ENCODE data around the gene NOXRED1. TPM values are rescaled to one million over a fixed set of nuclear protein-coding genes. Genes with fewer than 3 reads are reported as not detected.

Gene NOXRED1, protein sequence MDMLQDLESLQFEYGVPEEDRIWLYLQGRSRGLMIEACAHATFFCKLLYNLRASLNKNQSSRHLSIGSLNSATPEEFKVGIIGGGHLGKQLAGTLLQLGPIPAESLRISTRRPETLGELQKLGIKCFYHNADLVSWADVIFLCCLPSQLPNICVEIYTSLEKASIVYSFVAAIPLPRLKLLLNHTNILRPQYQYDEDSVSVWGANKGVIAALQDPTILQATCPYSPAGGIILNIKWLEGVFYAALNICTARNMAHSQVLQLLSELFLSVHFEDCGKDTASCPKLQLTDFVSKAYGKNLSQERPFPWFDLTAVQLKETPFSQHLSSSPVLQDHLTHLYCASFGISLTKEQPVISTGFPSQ
- total RNA-seq (2022; extraction: Qiagen RNA extraction), result 0.05 to 0.08 TPM (median 0.07 TPM) in 5 replicates

DNA sequence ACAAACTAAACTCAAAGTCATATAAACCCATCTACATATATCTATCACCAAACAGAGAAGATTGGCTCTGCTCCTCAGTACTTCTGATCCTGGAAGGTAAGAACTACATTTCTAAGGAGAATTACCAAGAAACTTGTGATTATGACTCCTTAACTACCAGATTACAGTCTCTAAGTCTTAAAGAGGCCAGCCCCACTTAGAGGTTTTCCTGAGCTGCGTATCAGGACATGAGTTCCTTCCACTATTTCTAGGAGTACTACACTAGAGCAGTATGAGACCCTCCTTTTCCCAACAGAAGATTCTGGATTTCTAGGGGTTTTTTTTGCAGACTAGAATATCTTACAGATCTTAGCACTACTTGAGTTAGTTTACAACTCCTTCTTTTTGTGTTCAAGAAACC is at the start of gene NOXRED1:
NOXRED1 (minus strand) TSS at position 101 of the 400 bp plus-strand sequence. CDS start 634 bp downstream, outside the sequence.

DNA sequence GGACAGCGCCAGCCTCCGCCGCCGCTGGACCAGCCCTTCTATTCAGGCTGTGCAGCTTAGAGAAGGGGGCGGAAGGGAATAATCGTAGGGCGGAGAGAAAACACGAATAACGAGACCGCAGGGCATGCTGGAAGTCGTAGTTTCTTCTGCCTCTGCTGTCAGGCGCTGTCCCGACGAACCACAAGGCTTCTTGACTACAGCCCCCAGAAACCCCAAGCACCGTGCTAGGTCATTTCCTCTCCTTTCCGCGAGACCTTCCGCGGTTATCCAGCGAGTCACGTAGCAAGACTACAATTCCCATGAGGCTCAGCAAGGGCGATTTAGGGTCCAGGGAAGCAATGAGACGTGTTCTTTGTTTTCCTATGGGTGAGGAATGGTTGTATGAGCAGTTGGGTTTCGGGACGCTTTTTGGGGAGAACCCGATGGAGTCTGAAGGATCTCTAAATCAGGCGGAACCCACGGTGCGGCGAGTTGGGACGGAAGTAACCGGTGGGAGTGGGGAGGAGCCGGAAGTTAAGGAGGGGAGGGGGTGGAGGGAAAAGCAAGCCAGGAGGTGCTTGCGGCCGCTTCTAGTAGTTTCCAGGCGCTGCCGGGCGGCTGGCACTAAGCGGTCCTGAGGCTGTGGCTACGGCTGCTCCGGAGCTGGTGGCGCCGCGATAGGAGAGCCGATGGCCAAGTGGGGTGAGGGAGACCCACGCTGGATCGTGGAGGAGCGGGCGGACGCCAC is 34.4 kb upstream of the NOXRED1 start, which contains the start of the genes AHSA1 and VIPAS39:
AHSA1 (plus strand) TSS at position 572 of the 727 bp plus-strand sequence; CDS start at position 669, 97 bp downstream.
VIPAS39 (minus strand) TSS at position 80 of the 727 bp plus-strand sequence. CDS start 3,499 bp downstream, outside the sequence.

DNA sequence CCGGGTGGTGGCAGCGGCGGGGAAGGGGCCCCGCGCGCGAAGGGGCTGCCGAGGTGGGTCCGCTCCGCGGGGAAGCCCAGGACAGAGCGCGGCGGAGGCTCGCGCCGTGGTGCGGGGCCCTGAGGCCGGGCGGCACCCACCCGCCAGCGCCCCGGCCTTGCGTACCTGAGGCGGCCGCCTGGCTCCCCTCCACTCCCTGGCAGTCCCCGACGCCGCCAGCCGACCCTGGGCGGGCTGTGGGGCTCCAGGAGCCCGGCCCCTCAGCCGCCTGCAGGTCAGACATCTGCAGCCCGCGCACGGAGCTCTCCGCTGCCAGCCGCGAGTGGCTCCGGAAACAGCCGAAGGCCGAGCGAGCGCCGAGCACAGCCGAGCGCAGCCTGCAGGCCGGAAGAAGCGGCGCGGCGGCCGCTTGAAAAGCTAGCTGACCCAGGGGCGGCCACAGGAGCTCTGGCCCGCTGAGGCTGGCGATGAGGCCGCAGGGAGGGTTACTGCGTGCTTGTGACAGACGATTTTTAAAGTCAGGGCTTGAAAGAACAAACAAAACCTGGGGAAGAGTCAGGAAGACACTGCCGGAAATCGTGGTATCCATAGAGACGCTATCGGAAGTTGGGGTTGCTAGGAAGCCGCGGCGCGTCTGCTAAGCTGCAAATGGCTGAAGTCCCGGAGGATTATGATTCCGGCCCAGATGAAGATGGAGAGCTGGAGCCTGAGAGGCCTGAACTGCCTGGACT is 46.4 kb downstream of the NOXRED1 start, which contains the start of the genes SAMD15 and TMED8:
SAMD15 (plus strand) TSS at position 609 of the 731 bp plus-strand sequence; CDS start at position 649, 40 bp downstream.
TMED8 (minus strand) TSS at position 324 of the 731 bp plus-strand sequence; CDS start at position 283, 41 bp downstream.

Other genes starting within 250 kb of the NOXRED1 start
- gene TMEM63C, start 241.7 kb downstream of the NOXRED1 start, total RNA-seq (2022; extraction: Qiagen RNA extraction), result 4.8 to 6.0 TPM (median 5.4 TPM) in 5 replicates
- not detected in 5 replicates for gene NGB, start 152.3 kb downstream of the NOXRED1 start, total RNA-seq (2022; extraction: Qiagen RNA extraction)
- gene POMT2, start 102.6 kb downstream of the NOXRED1 start, total RNA-seq (2022; extraction: Qiagen RNA extraction), result 25.5 to 31.9 TPM (median 29.1 TPM) in 5 replicates
- gene GSTZ1, start 102.5 kb downstream of the NOXRED1 start, total RNA-seq (2022; extraction: Qiagen RNA extraction), result 30.5 to 35.5 TPM (median 33.7 TPM) in 5 replicates
- 4.6 to 8.8 TPM (median 6.6 TPM) in 5 replicates for gene TMED8, start 46.4 kb downstream of the NOXRED1 start, total RNA-seq (2022; extraction: Qiagen RNA extraction)
- gene SAMD15, start 46.1 kb downstream of the NOXRED1 start, total RNA-seq (2022; extraction: Qiagen RNA extraction), result 1.2 to 2.6 TPM (median 1.6 TPM) in 5 replicates
- 13.2 to 15.0 TPM (median 14.1 TPM) in 5 replicates for gene VIPAS39, start 34.1 kb upstream of the NOXRED1 start, total RNA-seq (2022; extraction: Qiagen RNA extraction)
- gene AHSA1, start 34.6 kb upstream of the NOXRED1 start, total RNA-seq (2022; extraction: Qiagen RNA extraction), result 220 to 282 TPM (median 240 TPM) in 5 replicates
- 0.39 to 0.58 TPM (median 0.49 TPM) in 5 replicates for gene ISM2, start 75.3 kb upstream of the NOXRED1 start, total RNA-seq (2022; extraction: Qiagen RNA extraction)
- gene SPTLC2, start 193.1 kb upstream of the NOXRED1 start, total RNA-seq (2022; extraction: Qiagen RNA extraction), result 30.2 to 37.5 TPM (median 33.1 TPM) in 5 replicates

Data from A549 treated with Hydrocortisone at 1 μM for 4 hours (cell line).